Measurements from ENCODE around the gene DPP10.

The DPP10 gene

GRCh38 chr2:114609203-114609602, 166.8 kb downstream of the DPP10 start:
- no peak for DNase-seq

GRCh38 chr2:114609801-114610200, 167.4 kb downstream of the DPP10 start:
- DNase-seq = no peak

- no peak for DNase-seq
These were observed 168.2 kb downstream of the DPP10 start for GRCh38 chr2:114610677-114611076.

GRCh38 chr2:114614592-114614991, 172.2 kb downstream of the DPP10 start:
- no peak for DNase-seq

- no peak for DNase-seq
These were observed 186.0 kb downstream of the DPP10 start for GRCh38 chr2:114628481-114628880.

GRCh38 chr2:114631146-114631545, 188.7 kb downstream of the DPP10 start:
- DNase-seq = no peak

GRCh38 chr2:114642166-114642770, 199.8 kb downstream of the DPP10 start:
- DNase-seq = no peak

- no peak for DNase-seq
These were observed 200.6 kb downstream of the DPP10 start for GRCh38 chr2:114642988-114643553.

GRCh38 chr2:114651933-114652332, 209.5 kb downstream of the DPP10 start:
- DNase-seq = no peak

- no peak for DNase-seq
These were observed 217.4 kb downstream of the DPP10 start for GRCh38 chr2:114659880-114660279.

- DNase-seq = peak; percentile 81
These were observed 219.8 kb downstream of the DPP10 start for GRCh38 chr2:114661971-114662939.

- DNase-seq = no peak
These were observed 226.0 kb downstream of the DPP10 start for GRCh38 chr2:114668415-114668814.

GRCh38 chr2:114683251-114683650, 240.8 kb downstream of the DPP10 start:
- no peak for DNase-seq

- no peak for DNase-seq
These were observed 242.0 kb downstream of the DPP10 start for GRCh38 chr2:114684403-114684802.

- DNase-seq = no peak
These were observed 242.7 kb downstream of the DPP10 start for GRCh38 chr2:114685102-114685501.

- no peak for DNase-seq
These were observed 245.8 kb downstream of the DPP10 start for GRCh38 chr2:114688241-114688640.

- DNase-seq = no peak
These were observed 256.1 kb downstream of the DPP10 start for GRCh38 chr2:114698520-114698919.

GRCh38 chr2:114699423-114699944, 257.0 kb downstream of the DPP10 start:
- DNase-seq = no peak

- no peak for DNase-seq
These were observed 258.0 kb downstream of the DPP10 start for GRCh38 chr2:114700440-114700839.

- DNase-seq = no peak
These were observed 267.8 kb downstream of the DPP10 start for GRCh38 chr2:114709936-114710850.

GRCh38 chr2:114714313-114714712, 271.9 kb downstream of the DPP10 start:
- DNase-seq = no peak

- no peak for DNase-seq
These were observed 274.6 kb downstream of the DPP10 start for GRCh38 chr2:114717049-114717448.

Data from right kidney (tissue), 1 donor.